NCI-H345 (cell line): Measurements from ENCODE around the gene RORC.
"Not testable (repeated sequence)": the region's sequence is repeated elsewhere in the genome, so short reads cannot be mapped to it uniquely, and the experiment has no call there.

ENCODE experiments used
- DNase-seq: peaks from one replicate; lab custom pipeline; 2025; lab: John Stamatoyannopoulos, UW

RORC gene

DNA sequence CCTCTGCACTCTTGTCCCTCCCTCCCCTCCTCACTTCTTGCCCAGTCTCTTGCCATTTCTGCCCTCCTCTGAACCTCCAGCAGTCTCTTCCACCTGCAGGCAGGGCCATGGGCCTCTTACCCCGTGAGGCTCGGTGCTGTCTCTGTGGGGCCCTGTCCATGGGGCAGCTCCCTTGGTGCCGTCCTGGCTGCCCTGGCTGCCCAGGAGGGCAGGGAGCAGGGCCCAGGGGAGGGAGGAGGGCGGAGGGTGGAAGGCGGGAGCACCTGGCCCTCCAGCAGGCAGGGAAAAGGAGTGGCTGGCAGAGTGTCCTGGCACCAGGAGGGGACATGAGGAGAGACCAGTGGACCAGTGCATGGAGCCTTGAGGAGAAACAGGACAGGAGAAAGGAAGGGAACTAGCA lies at the start of gene RORC:
TSS of gene RORC (minus strand) at position 198 of the 400 bp plus-strand sequence. CDS start at position 160, 38 bp downstream.
- no peak for DNase-seq

DNA sequence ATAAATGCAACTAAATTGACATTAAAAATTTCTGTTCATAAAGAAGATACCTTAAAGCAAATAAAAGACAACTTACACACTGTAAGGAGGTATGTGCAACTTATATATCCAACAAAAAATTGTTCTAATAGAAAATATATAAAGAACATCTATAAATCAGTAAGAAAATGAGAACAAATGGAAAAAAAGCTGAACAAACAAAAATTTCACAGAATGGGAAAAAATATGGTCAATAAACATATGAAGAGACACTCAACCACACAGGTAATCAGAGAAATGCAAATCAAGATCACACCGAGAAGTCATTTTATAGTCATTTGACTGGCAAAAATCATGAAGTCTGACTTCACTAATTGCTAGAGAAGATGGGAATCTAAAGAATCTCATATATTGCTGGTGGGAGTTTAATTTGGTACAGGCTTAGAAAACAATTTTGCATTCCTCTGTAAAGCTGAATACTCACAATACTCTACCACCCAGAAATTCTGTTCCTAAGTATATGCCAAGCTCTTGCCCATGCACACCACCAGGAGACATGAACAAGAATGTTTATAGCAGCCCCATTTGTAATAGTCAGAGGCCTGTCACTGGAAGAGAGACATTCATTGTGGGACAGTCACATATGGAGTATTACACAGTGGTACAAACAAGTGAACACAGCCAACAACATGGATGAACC lies 44.0 kb upstream of the RORC start:
- no peak for DNase-seq

DNA sequence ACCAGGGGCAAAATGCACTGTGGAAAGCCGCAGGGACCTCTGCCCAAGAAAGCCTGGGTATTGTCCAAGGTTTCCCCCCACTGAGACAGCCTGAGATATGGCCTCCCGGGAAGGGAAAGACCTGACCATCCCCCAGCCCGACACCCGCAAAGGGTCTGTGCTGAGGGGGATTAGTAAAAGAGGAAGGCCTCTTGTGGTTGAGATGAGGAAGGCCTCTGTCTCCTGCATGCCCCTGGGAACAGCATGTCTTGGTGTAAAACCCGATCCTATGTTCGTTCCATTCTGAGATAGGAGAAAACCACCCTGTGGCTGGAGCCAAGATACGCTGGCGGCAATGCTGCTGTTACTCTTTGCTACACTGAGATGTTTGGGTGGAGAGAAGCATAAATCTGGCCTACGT lies 41.2 kb upstream of the RORC start:
- not testable (repeated sequence) for DNase-seq

DNA sequence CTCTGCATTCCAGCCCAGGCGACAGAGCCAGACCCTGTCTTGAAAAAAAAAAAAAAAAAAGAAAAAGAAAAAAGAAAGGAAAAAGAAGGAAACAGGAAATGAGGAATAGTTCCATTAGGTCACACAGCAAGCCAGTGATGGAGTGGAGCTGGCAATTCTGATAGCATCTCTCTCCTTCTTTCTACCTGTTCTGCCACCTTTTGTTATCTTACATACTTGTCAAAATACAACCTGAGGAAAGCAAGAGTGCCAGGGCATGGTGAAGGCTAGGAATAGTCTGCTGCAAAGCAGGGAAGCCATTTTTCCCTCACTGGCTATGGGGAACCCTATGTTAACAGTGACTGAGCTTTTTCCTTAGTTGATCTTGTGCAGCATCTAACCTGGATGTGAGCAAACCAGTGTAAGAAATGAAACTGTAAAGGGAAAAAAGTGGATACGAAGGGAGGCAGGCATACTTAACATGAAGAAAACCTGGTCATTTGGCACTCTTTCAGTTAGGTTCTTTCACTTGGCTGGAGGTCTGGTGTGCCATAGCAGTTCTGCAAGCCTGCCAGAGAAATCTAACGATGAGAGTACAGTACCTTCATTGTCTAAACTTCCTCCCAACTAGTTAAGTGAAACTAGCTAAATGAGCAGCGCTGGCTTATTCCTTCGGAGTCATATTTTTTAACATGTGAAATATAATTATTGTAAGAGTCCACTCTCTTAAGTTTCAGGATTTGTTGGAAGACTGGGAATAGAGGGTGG lies 39.9 kb upstream of the RORC start:
- no peak for DNase-seq

DNA sequence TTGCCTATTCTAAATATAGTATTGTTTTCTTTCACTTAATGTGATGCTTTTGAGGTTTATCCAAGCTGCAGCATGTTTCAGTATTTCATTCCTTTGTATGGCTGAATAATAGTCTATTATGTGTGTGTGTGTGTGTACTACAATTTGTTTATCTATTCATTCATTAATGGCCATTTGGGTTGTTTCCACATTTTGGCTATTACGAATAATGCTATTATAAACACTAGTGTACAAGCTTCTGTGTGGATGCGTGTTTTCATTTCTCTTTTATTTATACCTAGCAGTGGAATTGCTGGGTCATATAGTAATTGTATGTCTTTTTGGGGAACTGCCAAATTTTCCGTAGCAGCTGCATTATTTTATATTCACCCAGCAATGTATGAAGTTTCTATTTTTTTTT lies 36.9 kb upstream of the RORC start:
- DNase-seq = no peak

DNA sequence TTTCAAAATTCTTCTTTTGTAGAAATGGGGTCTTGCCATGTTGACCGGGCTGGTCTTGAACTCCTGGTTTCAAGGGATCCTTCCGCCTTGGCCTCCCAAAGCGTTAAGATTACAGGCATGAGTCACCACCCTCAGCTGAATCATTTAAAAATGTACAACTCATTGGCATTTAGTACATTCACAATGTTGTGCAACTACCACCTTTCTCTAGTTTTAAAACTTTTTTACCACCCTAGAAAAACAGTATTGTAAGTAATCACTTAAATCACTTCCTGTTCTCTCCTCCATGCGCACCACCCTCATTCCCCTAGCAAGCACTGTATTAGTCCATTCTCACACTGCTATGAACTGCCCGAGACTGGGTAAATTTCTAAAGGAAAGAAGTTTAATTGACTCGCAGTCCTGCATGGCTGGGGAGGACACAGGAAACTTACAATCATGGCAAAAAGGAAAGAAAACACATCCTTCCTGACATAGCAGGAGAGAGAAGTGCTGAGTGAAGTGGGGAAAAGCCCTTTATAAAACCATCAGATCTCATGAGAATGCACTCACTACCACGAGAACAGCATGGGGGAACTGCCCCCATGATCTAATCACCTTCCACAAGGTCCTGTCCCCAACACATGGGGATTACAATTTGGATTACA lies 36.3 kb upstream of the RORC start:
- no peak for DNase-seq

DNA sequence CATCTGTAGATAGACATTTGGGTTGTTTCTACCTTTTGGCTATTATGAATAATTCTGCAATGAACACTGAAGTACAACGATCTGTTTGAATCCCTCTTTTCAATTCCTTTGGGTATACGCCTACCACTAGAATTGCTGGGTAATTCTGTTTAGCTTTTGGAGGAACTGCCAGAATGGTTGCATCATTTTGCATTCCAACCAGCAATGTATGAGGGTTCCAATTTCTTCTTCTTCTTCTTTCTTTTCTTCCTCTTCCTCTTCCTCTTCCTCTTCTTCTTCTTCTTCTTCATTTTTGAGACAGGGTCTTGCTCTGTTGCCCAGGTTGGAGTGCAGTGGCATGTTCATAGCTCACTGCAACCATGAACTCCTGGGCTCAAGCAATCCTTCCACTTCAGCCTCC lies 35.7 kb upstream of the RORC start:
- DNase-seq = no peak

DNA sequence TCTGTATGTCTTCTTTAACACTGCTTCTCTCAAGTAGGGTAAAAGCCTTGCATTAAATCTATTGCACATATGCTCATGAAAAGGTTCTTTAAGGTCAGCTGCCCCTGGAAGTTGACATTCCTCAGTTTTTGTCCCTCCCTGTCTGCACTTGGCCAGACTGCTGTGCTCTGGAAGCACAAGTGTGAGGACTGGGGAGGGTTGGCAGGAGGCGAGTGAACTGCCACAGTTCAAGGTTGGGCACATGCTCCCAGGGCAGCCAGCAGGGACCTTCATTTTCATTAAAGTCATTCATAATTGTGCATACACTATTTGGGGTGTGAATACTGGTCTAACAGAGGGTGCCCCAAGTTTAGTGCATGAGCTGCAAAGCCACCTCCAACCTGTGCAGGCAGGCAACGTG lies 32.8 kb upstream of the RORC start:
- DNase-seq = no peak

DNA sequence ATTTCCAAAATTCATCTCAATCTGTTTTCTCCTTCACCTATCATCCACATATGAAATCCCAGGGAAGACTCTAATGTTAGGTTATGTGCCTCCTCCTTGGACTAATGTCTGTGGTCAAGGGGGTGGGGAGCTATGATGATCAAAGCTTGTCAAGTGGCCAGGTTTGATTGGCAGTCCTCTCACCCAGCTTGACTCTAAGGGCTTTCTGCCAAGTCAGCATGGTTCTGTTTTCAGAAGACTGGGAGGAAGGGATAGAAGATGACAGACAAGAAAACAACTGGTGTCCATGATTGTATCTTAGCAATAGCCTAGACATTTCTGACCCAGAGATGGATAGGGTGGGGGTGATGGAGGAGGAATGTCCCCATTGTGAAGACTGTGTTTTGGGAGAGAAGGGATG lies 31.0 kb upstream of the RORC start:
- DNase-seq = no peak

DNA sequence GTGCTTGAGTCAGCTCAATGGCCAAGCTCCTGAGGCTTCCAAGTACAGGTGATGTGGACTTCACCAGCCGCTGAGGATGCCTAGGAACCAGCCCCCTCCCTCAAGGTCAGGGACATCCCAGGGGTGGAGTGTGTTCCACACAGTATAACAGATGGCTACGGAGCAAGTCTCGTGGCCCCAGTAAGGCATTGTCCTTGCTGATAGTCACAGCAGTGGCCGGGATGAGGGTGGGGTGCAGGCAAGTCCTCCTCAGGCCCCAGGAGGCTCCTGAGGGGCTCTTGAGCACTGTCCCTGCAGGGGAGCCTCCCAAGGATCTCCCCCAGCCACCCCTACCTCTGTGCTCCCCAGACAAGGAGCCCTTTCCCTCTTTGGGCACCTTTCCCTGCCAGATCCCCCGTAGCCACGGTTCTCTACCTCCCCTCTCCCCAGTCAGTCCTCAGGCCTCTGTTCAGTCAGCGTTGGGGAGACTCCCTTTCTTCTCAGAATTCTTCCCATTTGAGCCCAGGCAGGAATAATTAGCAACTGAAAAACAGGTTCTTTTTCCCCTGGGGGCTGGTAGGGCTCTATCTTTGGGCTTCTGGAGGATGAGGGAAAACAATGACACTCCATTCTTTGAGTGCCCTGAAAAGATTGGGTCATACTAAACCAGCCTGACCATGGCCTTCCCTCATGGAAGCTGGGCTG lies 29.0 kb upstream of the RORC start:
- DNase-seq = no peak

DNA sequence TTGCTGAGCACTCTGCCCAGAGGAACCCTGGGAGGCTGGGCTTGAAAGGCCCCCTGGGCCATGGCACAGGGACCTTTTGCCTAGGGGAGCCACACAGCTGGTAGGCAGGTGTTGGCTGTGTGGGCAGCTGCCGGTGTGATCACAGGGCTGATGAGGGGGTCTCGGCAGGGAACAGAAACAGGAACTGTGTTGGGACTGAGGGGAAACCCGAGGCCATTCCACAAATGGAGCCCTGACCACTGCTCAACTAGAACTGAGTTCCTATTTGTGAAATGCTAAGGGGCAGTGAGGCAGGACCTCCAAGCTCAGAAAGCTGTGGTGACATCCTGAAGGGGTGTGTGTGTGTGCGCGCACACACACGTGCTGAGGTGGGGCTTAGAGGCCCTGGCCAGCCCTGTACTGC lies 28.3 kb upstream of the RORC start:
- DNase-seq = no peak

DNA sequence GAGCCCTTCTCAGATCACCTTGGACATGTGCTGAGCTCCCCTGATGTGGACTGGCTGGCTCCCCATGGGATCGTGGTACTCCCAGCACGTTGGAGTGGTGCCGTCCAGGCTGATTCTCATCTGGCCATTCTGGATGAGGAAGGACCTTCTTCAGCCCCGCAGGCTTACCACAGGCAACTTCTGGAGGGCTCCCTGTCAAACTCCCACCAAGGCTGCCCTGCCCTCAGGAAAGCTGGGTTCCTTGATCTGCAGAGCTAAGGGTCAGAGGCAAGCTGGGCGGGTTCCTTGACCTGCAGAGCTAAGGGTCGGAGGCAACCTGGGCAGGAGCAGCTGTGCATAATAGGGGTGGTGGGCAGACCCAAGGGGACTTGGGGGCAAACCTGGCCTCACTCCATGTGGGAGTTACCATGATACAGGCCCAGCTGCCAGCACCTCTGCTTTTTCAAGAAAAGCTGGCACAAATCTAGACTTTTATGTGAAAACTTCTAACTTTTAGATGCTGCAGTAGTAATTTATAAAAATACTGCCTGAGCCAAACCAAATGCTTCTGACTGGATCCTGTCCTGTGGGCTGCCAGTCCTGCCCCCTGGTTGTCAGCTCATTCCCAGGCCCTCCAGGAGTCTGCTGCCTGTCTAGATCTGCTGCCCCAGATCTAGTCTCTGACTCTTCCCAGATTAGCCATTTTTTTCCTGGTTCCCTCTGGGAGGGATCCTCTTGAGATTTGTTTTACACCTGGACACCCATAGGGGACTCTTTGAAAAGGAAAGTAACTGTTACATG lies 27.5 kb upstream of the RORC start:
- DNase-seq = no peak

DNA sequence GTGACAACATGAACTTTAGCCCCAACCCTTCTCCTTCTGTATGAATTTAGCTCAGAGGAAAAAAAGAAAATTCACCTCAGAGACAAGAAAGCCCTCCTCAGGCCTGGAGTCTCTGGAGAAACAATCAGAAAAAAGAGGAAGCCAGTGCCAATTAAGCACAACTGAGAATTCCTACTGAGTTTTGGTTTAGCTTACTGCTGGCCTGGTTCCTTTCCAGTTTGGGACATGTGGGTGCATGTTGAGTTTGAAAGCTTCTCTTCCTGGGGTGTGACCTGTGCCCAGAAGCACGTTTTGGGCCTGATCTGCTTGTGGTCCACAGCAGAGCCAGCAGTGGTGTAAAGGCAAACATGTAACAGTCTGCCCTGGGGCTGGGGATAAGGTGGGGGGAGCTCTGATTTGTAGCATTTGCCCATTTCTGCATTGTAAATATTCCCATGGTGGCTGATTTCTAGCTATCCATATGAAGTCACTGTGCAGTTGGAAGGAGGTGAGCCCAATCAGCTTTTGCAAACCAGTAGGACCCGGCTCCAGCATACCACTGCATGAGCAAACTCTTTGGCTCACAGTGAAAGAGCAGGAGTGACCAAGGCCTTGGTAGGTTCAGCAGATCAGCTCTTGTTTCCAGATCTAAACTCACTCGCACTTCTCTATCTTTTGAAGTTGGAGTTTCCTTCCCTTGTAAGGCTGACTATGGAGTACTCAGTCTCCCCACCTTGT lies 26.6 kb upstream of the RORC start:
- no peak for DNase-seq

DNA sequence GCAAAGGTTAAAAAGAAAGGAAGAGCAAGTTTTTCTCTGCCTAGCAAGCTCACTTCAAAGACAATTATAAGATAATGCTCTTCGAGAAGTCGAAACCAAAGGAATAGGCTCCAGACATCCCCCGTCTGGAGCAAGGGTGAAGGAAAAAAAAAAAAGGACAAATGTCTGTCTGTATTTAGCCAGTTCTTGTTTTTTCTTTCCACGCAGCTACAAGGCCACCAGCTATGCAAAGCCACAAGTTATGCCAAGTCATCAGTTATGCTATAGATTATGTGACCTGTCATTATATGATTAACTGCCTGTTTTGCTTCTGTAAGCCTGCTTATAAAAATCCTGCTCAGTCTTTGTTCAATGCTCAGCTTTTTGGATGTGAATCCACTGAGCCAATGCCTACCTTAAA lies 24.3 kb upstream of the RORC start:
- no peak for DNase-seq

DNA sequence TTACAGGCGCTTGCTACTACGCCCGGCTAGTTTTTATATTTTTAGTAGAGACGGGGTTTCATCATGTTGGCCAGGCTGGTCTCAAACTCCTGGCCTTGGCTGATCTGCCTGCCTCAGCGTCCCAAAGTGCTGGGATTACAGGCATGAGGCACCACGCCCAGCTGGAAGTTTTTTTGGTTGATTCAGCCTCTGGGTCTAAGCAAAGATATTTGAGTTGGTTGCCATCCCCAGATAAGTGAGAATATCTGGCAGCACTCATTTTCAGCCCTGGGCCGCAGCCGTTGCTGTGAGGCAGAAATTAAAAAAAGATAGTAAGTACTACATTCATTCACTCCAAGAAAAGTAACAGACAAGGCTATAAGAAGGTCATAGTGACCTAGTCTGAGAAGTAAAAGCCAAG lies 23.9 kb upstream of the RORC start:
- DNase-seq = not testable (repeated sequence)

DNA sequence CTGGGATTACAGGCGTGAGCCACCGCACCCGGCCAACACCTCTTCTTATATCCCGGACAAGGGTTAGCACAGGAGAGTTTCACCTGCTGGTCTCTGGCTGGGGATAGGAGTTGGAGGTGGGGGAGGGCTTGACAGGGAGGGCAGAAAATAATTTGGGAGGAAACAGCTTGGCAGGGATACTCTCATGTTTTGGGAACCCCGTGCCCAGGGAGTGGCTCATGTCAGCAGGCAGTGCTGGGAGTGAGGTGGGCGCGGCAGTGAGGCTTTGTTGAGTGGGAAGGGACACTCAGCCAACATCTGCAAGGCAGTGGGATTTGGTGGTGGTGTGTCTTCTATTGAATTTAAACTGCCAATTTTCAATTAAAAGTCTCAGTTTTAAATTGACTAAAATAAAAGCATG lies 23.1 kb upstream of the RORC start:
- DNase-seq = no peak

DNA sequence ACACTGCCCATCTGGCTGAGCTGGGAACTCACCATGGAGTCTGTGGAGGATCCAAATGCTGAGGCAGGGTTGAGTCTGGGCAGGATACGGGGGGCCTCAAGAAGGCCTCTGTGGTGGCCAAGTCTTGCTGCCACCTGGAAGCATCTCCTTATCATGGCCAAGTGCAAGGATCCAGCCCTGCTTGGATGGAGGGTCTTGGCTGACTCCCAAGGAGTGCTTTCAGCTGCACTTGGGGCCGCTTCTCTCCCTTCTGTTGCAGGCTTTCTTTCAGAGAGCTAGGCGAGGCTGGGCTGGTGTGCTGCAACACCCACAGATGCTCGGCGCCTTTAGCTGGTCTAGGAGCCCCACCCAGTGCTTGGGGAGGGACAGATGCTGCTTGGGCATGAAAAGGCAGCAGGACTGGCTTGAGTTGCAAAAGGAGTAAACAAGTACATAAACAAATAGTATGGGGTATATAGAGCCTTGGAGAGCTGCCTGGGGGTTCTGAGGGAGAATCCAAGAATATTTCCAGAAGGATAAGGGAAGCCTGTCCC lies 21.9 kb upstream of the RORC start, which contains the start of gene THEM5:
TSS of gene THEM5 (minus strand) at position 302 of the 533 bp plus-strand sequence. CDS start at position 155, 147 bp downstream.
- DNase-seq = no peak

DNA sequence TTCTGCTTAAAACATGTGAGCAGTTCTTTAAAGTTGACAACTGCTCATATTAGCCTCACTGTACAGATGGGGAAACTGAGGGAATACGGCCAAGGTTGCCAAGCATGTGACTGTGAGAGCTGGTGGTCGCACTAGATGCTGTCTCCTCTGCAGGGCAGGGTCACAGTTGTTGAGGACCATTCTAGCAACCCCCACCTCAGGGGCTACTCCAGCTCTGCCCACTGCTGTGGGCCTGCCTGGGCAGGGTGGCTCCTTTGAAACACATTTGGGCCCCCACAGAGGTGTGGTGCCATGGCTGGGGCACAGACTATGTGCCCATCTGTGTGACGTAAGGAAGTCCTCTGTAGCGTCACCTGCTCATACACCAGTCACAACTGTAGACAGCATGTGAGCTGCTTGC lies 21.1 kb upstream of the RORC start:
- no peak for DNase-seq

DNA sequence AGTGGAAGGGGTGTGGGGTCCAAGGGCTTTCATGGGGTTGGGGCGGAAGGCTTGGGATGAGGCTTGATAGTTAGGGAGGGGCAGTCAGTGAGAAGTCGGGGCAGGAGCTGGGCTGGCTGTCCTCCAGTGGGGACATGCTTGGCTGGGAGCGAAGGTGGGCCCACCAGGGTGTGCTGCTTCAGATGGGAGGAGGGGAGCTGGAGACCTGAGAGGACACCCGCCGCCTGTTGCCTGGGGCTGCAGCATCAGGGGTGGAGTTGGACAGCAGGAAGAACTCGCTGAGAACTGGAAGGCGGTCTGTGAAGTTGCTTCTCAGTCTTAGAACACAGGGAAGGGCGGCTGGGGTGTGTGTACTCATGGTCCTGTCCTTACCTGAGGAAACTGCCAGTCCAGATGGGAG lies 20.3 kb upstream of the RORC start:
- no peak for DNase-seq

DNA sequence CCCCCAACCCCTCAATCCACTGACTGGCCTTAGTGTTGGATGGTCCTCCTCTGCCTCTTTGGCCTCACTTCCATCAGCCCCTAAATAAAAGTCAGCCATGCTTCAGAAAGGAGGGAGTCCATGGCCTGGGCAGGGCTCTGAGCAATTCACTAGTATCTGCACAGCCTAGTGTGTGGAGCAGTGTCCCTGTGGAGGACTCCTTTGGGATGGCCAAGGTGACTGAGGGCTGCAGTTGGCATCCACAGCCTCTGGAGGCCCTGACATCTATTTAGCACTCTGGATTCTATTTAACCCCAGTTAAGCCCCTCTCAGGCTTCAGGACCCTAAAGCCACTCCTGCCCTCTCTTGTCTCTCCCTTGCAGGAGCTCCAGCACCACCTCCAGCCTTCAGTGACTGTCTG lies 18.3 kb upstream of the RORC start:
- DNase-seq = no peak

DNA sequence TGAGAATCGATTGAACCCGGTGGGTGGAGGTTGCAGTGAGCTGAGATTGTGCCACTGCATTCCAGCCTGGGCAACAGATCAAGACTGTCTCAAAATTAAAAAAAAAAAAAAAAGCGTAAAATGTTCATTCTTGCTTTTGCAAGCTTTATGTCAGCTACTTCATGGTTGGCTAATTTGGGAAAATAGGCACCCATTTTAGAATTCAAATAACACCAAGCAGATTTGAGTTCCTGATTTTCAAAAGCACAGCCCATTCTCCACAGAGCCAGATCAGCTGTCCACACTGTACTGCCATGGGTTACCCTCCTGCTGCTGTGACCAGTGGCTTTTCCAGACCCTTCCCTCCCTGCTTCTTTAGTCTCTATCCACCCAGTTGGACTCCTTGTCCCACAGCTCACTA lies 17.5 kb upstream of the RORC start:
- DNase-seq = no peak
